Fibroblast of lung (primary cell): ENCODE results near the gene SPC25. TPM values are rescaled to one million over a fixed set of nuclear protein-coding genes. Genes with fewer than 3 reads are reported as not detected.
A peak's percentile ranks its signal among the peaks of the same experiment; 100 is the strongest.

Experiments
- DNase-seq, 2 donors: peaks; one replicate each; pipeline versions ENCODE4 v3.0.0 to v3.0.0-alpha.2; 2010; ENCODE audit warnings: low read depth in 2 of 2
- H2AFZ ChIP-seq: 2 replicates; pipeline ENCODE4 v1.5.1; 2012; ENCODE audit warnings: low read length, control low read depth, inconsistent platforms
- H3K27ac ChIP-seq: 2 replicates; pipeline ENCODE4 v1.5.1; 2011; ENCODE audit warnings: low read length, control low read depth; ENCODE audit not compliant: insufficient read depth
- H3K27me3 ChIP-seq: 2 replicates; pipeline ENCODE4 v1.5.1; 2011; ENCODE audit warnings: mild to moderate bottlenecking, low read length; ENCODE audit not compliant: control insufficient read depth, insufficient read depth
- H3K36me3 ChIP-seq: 2 replicates; pipeline ENCODE4 v1.5.1; 2011; ENCODE audit warnings: low read length; ENCODE audit not compliant: control insufficient read depth, insufficient read depth
- H3K4me1 ChIP-seq: 2 replicates; pipeline ENCODE4 v1.5.1; 2011; ENCODE audit warnings: low read length; ENCODE audit not compliant: control insufficient read depth, insufficient read depth; ENCODE audit errors: extremely low read depth
- H3K4me2 ChIP-seq: 2 replicates; pipeline ENCODE4 v1.5.1; 2011; ENCODE audit warnings: low read length, control low read depth; ENCODE audit not compliant: insufficient read depth; ENCODE audit errors: extremely low read depth
- H3K4me3 ChIP-seq, 4 experiments: fragments of 200-600 bp in 1 of 4; sonication (generic) in 1 of 4; replicated peaks in 1 of 4; 2 replicates each; pipeline ENCODE4 v1.5.1; 2011 to 2016; ENCODE audit warnings: low read length in 4 of 4, low read depth in 3 of 4, mild to moderate bottlenecking in 3 of 4, control low read depth in 2 of 4, inconsistent platforms in 1 of 4, mixed read lengths in 1 of 4; ENCODE audit not compliant: insufficient read depth in 1 of 4; ENCODE audit errors: control extremely low read depth in 1 of 4
- H3K79me2 ChIP-seq: 2 replicates; pipeline ENCODE4 v1.5.1; 2012; ENCODE audit warnings: mild to moderate bottlenecking, low read length, inconsistent platforms; ENCODE audit not compliant: control insufficient read depth, insufficient read depth
- H3K9ac ChIP-seq: 2 replicates; pipeline ENCODE4 v1.5.1; 2011; ENCODE audit warnings: mild to moderate bottlenecking, low read length, control low read depth; ENCODE audit not compliant: insufficient read depth
- H3K9me3 ChIP-seq: 2 replicates; pipeline ENCODE4 v1.5.1; 2012; ENCODE audit warnings: low read depth, low read length; ENCODE audit not compliant: control insufficient read depth, insufficient read depth
- H4K20me1 ChIP-seq: 2 replicates; pipeline ENCODE4 v1.5.1; 2011; ENCODE audit warnings: low read length; ENCODE audit not compliant: control insufficient read depth, insufficient read depth; ENCODE audit errors: extremely low read depth
- CTCF ChIP-seq, 2 donors: IDR thresholded peaks in 1 of 2; conservative IDR thresholded peaks in 1 of 2; 1 replicate in 1 of 2; 2 replicates in 1 of 2; pipeline ENCODE4 v1.5.1; 2011 to 2012; ENCODE audit warnings: low read length in 2 of 2, control low read depth in 1 of 2, inconsistent platforms in 1 of 2, low read depth in 1 of 2, mild to moderate bottlenecking in 1 of 2
- EZH2 ChIP-seq: IDR thresholded peaks from 2 replicates; pipeline ENCODE4 v1.5.1; 2012; ENCODE audit warnings: low read length, control low read depth, mild to moderate bottlenecking; ENCODE audit errors: missing control alignments
- polyA plus RNA-seq, 2 donors: library from polyadenylated mRNA; depleted of rRNA in 1 of 2; stranded (reverse) in 1 of 2; unstranded in 1 of 2; fragments of >200 nt; gene quantifications; 2 replicates each; pipeline ENCODE4 v1.2.1, GENCODE V29; 2011 to 2012; ENCODE audit warnings: missing spikeins in 1 of 2
- total RNA-seq: library from RNA; depleted of rRNA; stranded (reverse); fragments of >200 nt; gene quantifications from 2 replicates; pipeline ENCODE4 v1.2.1, GENCODE V29; 2014

Gene SPC25
- total and polyA plus RNA-seq, 2 donors (not counting 1 experiment from before 2014, with no cell fraction given), result 0.99 to 4.8 TPM

- Histone ChIP-seq H4K20me1 (no peaks in the 10 kb centered on the region), H3K9ac (no peak overlapping the region), H3K79me2 (no peaks in the 10 kb centered on the region), H3K4me1 (no peaks in the 10 kb centered on the region), H3K9me3 (no peaks in the 10 kb centered on the region), H3K36me3 (no peaks in the 10 kb centered on the region), H3K27me3 (no peaks in the 10 kb centered on the region), H3K4me2 (no peak overlapping the region), H3K27ac (no peak overlapping the region), H2AFZ (no peak overlapping the region), H3K4me3 (no peak overlapping the region)
- DNase-seq, result no peak
- TF ChIP-seq CTCF (conservative IDR thresholded peaks at IDR 0.05 in 1 of 2, IDR thresholded peaks at IDR 0.05 in 1 of 2; ENCODE audit: low read depth in 1 of 2, low read length in 2 of 2) (no peak), EZH2 (no peak)
Measured at GRCh38 chr2:168853471-168853870, 36.8 kb downstream of the SPC25 start.

- no peaks in the 10 kb centered on the region for H3K4me1 ChIP-seq
- no peaks in the 10 kb centered on the region for H4K20me1 ChIP-seq
- H3K4me2 ChIP-seq, result no peak overlapping the region
- H3K36me3 ChIP-seq, result no peaks in the 10 kb centered on the region
- no peak overlapping the region for H3K27ac ChIP-seq
- no peaks in the 10 kb centered on the region for H3K79me2 ChIP-seq
- no peak overlapping the region for H3K4me3 ChIP-seq
- no peak for DNase-seq
- TF ChIP-seq CTCF (conservative IDR thresholded peaks at IDR 0.05 in 1 of 2, IDR thresholded peaks at IDR 0.05 in 1 of 2; ENCODE audit: low read depth in 1 of 2, low read length in 2 of 2), result no peak
- TF ChIP-seq EZH2, result no peak
- H3K9me3 ChIP-seq, result no peaks in the 10 kb centered on the region
- H3K9ac ChIP-seq, result no peak overlapping the region
- no peak overlapping the region for H2AFZ ChIP-seq
- H3K27me3 ChIP-seq, result no peaks in the 10 kb centered on the region
Measured at GRCh38 chr2:168852481-168852880, 37.7 kb downstream of the SPC25 start.

- Histone ChIP-seq H3K4me2 (no peak overlapping the region), H3K9ac (no peak overlapping the region), H3K27me3 (no peaks in the 10 kb centered on the region), H3K4me1 (no peaks in the 10 kb centered on the region), H2AFZ (no peak overlapping the region), H3K9me3 (no peaks in the 10 kb centered on the region), H3K79me2 (no peaks in the 10 kb centered on the region), H3K4me3 (no peak overlapping the region), H3K36me3 (no peaks in the 10 kb centered on the region), H4K20me1 (no peaks in the 10 kb centered on the region), H3K27ac (no peak overlapping the region)
- peak; percentile 66 to 85 for DNase-seq
- TF ChIP-seq EZH2 (no peak), CTCF (conservative IDR thresholded peaks at IDR 0.05 in 1 of 2, IDR thresholded peaks at IDR 0.05 in 1 of 2; ENCODE audit: low read depth in 1 of 2, low read length in 2 of 2) (no peak)
Measured at GRCh38 chr2:168851674-168852320, 38.4 kb downstream of the SPC25 start.
